Femur (tissue), 1 donor: Measurements from ENCODE around the gene UBXN7.
A peak's percentile ranks its signal among the peaks of the same experiment; 100 is the strongest.
"Not testable (repeated sequence)": the region's sequence is repeated elsewhere in the genome, so short reads cannot be mapped to it uniquely, and the experiment has no call there.

Source experiments
- DNase-seq: peaks from one replicate; pipeline ENCODE4 v3.0.0-alpha.2; 2017

UBXN7 gene

GRCh38 chr3:196351541-196351940 lies 80.7 kb downstream of the UBXN7 start:
- no peak for DNase-seq

GRCh38 chr3:196350067-196350466 lies 82.2 kb downstream of the UBXN7 start:
- DNase-seq, result no peak

- DNase-seq, result no peak
Observed at GRCh38 chr3:196348698-196349097, 83.5 kb downstream of the UBXN7 start.

- DNase-seq, result no peak
Observed at GRCh38 chr3:196344663-196345062, 87.6 kb downstream of the UBXN7 start.

- DNase-seq, result not testable (repeated sequence)
Observed at GRCh38 chr3:196343917-196344316, 88.3 kb downstream of the UBXN7 start.

- no peak for DNase-seq
Observed at GRCh38 chr3:196341137-196341536, 91.1 kb downstream of the UBXN7 start.

GRCh38 chr3:196340466-196340865 lies 91.8 kb downstream of the UBXN7 start:
- no peak for DNase-seq

- DNase-seq, result no peak
Observed at GRCh38 chr3:196339493-196340254, 92.6 kb downstream of the UBXN7 start.

GRCh38 chr3:196339044-196339443 lies 93.2 kb downstream of the UBXN7 start:
- DNase-seq, result no peak

GRCh38 chr3:196336319-196337145 lies 95.7 kb downstream of the UBXN7 start:
- DNase-seq, result no peak

GRCh38 chr3:196335503-196335948 lies 96.7 kb downstream of the UBXN7 start:
- no peak for DNase-seq

- DNase-seq, result no peak
Observed at GRCh38 chr3:196334982-196335381, 97.2 kb downstream of the UBXN7 start.

GRCh38 chr3:196332168-196332567 lies 100.1 kb downstream of the UBXN7 start:
- DNase-seq, result no peak

- DNase-seq, result no peak
Observed at GRCh38 chr3:196327405-196327804, 104.8 kb downstream of the UBXN7 start.

GRCh38 chr3:196326936-196327335 lies 105.3 kb downstream of the UBXN7 start:
- no peak for DNase-seq

- peak; percentile 68 for DNase-seq
Observed at GRCh38 chr3:196323691-196324090, 108.5 kb downstream of the UBXN7 start.

GRCh38 chr3:196323016-196323415 lies 109.2 kb downstream of the UBXN7 start:
- no peak for DNase-seq

- DNase-seq, result peak; percentile 29
Observed at GRCh38 chr3:196321162-196321561, 111.1 kb downstream of the UBXN7 start.

GRCh38 chr3:196320137-196320536 lies 112.1 kb downstream of the UBXN7 start:
- DNase-seq, result no peak

GRCh38 chr3:196317687-196318467 lies 114.3 kb downstream of the UBXN7 start, which contains the start of gene DYNLT2B:
TSS of gene DYNLT2B (minus strand) at chr3:196318240. CDS start at chr3:196318152, 88 bp downstream.
- peak; percentile 94 for DNase-seq

GRCh38 chr3:196316799-196317686 lies 115.2 kb downstream of the UBXN7 start:
- DNase-seq, result not testable (repeated sequence)

- no peak for DNase-seq
Observed at GRCh38 chr3:196315821-196316220, 116.4 kb downstream of the UBXN7 start.
